ENCODE data around the gene KCTD13.

The KCTD13 gene

DNA sequence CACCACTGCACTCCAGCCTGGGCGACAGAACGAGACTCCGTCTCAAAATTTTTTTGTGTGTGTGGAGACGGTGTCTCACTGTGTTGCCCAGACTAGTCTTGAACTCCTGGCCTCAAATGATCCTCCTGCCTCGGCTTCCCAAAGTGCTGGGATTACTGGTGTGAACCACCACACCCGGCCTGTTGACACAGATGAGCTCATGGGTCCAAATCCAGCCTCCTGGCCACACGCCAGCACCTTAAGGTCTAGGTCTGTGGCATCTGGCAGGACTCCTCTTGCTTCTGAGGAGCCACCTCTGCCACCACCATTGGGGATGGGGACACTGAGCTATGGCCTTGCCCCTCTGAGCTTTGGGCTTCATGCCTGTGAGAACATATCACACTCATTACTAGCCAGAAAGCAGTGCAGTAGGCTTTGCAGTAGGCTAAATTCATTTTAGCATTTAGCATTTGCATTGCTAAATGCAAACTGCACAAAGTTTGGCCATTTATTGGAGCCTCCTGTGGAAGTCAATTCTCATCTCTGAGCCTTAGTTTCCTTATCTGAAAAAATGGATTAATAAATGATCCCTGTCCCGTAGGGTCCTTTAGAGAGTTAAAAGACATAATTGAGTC, 57.5 kb downstream of the KCTD13 start:
- no peak for DNase-seq (ENCODE audit: extremely low read depth, low read depth)
- TF ChIP-seq, protein P1, sequence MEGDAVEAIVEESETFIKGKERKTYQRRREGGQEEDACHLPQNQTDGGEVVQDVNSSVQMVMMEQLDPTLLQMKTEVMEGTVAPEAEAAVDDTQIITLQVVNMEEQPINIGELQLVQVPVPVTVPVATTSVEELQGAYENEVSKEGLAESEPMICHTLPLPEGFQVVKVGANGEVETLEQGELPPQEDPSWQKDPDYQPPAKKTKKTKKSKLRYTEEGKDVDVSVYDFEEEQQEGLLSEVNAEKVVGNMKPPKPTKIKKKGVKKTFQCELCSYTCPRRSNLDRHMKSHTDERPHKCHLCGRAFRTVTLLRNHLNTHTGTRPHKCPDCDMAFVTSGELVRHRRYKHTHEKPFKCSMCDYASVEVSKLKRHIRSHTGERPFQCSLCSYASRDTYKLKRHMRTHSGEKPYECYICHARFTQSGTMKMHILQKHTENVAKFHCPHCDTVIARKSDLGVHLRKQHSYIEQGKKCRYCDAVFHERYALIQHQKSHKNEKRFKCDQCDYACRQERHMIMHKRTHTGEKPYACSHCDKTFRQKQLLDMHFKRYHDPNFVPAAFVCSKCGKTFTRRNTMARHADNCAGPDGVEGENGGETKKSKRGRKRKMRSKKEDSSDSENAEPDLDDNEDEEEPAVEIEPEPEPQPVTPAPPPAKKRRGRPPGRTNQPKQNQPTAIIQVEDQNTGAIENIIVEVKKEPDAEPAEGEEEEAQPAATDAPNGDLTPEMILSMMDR (IDR thresholded peaks at IDR 0.05; ENCODE audit: low read depth, low read length, missing control alignments) = no peak
- H3K4me3 ChIP-seq (replicated peaks; ENCODE audit: low read depth, low read length) = no peak overlapping the region

DNA sequence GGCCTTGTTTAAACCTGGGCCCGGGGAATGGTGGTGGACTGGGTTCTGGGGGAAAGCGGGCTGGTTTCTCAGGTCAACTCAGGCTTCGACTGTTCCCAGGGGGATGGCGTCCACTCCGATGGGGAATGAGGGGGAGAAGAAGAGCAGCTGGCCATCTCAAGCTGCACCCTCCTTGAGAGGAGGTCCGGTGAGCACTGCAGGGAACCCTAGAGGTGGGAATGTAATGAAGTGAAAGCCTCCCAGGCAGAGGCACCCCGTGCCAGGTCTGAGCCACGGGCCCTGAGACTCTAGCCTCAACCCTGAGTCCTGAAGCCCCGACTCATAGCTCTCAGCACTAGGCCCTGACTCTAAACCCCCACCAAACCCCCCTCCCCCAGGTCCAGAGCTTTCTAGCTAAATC, 61.8 kb downstream of the KCTD13 start:
- TF ChIP-seq, protein P1 (IDR thresholded peaks at IDR 0.05; ENCODE audit: low read depth, low read length, missing control alignments) = no peak
- H3K4me3 ChIP-seq (replicated peaks; ENCODE audit: low read depth, low read length) = no peak overlapping the region
- DNase-seq (ENCODE audit: extremely low read depth, low read depth) = no peak

DNA sequence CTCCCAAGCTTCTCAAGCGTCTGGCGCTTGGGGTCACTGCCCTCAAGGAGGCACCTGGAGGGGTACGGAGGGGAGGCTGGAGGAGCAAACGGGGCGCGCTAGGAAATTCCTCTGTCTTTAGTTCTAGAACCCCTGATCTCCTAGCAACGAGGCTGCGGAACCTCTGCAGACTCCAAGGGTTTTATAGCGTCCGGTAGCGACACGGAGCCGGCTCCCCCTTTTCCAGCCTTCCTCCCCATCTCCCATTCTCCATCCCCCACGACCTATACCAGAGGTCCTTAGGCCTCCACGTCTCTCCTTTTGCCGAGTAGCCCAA, 62.4 kb downstream of the KCTD13 start:
- TF ChIP-seq, protein P1 (IDR thresholded peaks at IDR 0.05; ENCODE audit: low read depth, low read length, missing control alignments) = no peak
- no peak for DNase-seq (ENCODE audit: extremely low read depth, low read depth)
- peak overlapping the region; percentile 19 for H3K4me3 ChIP-seq (replicated peaks; ENCODE audit: low read depth, low read length)

DNA sequence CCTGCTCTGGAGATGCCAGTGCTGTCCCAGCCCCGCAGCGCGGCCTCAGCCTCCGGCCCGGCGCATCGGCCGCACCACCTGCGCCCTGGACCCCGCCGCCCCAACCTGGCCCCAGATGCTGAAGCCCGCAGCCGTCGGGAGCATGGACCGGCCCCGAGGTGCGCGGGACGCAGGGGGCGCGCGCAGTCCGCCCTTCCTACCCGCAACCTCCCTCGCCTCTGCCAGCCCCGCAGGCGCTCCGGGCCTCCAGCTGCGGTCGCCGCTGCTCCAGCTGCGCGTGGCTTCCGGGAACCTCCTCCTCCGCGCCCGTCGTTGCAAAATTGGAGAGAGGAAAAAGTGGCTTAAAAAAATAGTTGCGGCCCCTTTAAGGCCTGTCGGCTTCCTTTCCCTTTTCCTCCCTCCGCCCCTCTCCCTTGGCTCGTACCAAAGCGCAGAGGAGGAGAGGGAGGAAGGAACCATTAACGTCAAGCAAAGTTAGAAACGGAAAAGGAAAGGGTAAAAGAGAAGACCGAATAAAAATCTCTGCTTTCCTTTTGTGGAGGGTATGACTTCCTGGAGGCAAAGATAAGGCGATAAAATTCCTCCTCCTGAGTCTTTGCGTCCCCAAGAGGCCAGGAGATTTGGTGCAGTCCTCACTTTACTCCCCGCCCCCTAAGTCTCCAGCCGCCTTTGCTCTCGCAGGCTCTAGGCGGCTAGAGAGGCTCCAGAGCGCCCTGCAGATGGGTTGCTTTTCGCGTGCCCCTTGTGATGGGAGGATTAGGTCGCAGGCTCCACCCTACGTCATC, 63.0 kb downstream of the KCTD13 start, which contains the start of gene CDIPT:
TSS of gene CDIPT (minus strand) at position 343 of the 785 bp plus-strand sequence. CDS start 369 bp downstream, outside the sequence.
- H3K4me3 ChIP-seq (replicated peaks; ENCODE audit: low read depth, low read length) = peak within 1 kb of the TSS; percentile 87
- peak; percentile 92 for DNase-seq (ENCODE audit: extremely low read depth, low read depth)
- TF ChIP-seq, protein P1 (IDR thresholded peaks at IDR 0.05; ENCODE audit: low read depth, low read length, missing control alignments) = peak; percentile 73

DNA sequence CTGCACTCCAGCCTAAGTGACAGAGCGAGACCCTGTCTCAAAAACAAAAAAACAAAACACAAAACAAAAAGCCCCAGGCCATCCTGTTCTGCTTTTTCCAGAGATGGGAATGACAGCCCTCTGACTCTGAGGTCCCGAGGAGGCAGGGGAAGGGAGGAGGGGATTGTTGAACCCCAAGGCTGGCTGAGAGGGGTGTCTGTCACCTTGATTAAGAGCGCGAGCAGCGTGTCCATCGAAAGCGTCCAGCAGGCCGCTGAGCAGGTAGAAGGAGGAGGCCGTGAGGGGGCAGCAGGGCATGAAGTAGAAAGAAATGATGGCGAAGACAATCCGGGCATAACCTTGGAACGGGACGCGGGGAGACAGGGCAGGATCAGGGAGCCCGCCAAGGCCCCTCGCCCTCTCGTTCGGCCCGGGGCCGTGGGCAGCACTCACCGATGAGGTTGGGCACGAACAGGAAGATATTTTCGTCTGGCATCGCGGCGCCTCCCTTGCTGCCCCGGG, 63.6 kb downstream of the KCTD13 start:
- no peak for DNase-seq (ENCODE audit: extremely low read depth, low read depth)
- peak overlapping the region; percentile 87 for H3K4me3 ChIP-seq (replicated peaks; ENCODE audit: low read depth, low read length)
- TF ChIP-seq, protein P1 (IDR thresholded peaks at IDR 0.05; ENCODE audit: low read depth, low read length, missing control alignments) = no peak

DNA sequence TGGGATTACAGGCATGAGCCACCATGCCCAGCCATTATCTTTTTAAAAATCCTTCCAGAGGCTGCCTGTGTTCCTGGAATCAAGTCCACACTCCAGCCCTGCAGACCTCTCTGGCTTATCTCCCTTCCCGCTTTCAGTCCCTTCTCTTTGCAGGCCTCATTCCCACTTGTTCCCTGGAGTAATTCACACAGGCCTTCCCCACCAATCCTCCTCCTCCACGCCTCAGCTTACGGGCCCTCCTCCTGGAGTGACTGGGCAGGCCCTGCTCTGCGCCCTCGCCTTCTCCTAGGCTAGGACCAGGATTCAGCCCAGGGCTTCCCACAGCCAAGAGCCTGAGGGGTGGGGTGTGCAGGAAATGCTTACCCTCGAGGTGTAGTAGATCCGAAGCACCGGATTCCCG, 65.8 kb downstream of the KCTD13 start:
- TF ChIP-seq, protein P1 (IDR thresholded peaks at IDR 0.05; ENCODE audit: low read depth, low read length, missing control alignments) = no peak
- no peak overlapping the region for H3K4me3 ChIP-seq (replicated peaks; ENCODE audit: low read depth, low read length)
- no peak for DNase-seq (ENCODE audit: extremely low read depth, low read depth)
